GM21717 (cell line): ENCODE data around the gene ZNF839.

Experiments used
- ATAC-seq: cut with Tn5 transposase; IDR thresholded peaks from one replicate; pipeline ENCODE4 v1.9.1; 2021; ENCODE audit warnings: mild to moderate bottlenecking, moderate library complexity; ENCODE audit not compliant: unreplicated experiment

Gene ZNF839

GRCh38 chr14:102371361-102371760 is 51.8 kb downstream of the ZNF839 start:
- no peak for ATAC-seq

GRCh38 chr14:102373110-102373509 is 53.6 kb downstream of the ZNF839 start:
- ATAC-seq = no peak

GRCh38 chr14:102374264-102374663 is 54.7 kb downstream of the ZNF839 start:
- no peak for ATAC-seq

GRCh38 chr14:102375119-102375518 is 55.6 kb downstream of the ZNF839 start:
- no peak for ATAC-seq

GRCh38 chr14:102377696-102378095 is 58.1 kb downstream of the ZNF839 start:
- ATAC-seq = no peak

- no peak for ATAC-seq
Measured at GRCh38 chr14:102378830-102379229, 59.3 kb downstream of the ZNF839 start.

GRCh38 chr14:102387086-102387485 is 67.5 kb downstream of the ZNF839 start:
- ATAC-seq = no peak

GRCh38 chr14:102389246-102389645 is 69.7 kb downstream of the ZNF839 start:
- ATAC-seq = no peak

GRCh38 chr14:102390064-102390855 is 70.7 kb downstream of the ZNF839 start:
- no peak for ATAC-seq
